ENCODE measurements around the gene TIAM2. TPM values are rescaled to one million over a fixed set of nuclear protein-coding genes. Genes with fewer than 3 reads are reported as not detected.

Gene TIAM2
- total RNA-seq, 4 donors from 2014 or later = 9.2 to 18.2 (median 11.4) TPM

GRCh38 chr6:155246825-155247224 is 251.7 kb downstream of the TIAM2 start:
- peaks cover 0 to 8% (median 0%) of the 10 kb centered on the region in 4 donors for H3K4me1 ChIP-seq
- no peak for DNase-seq (ENCODE audit: low spot score in 2 of 2)
- no peak for TF ChIP-seq EP300 (IDR thresholded peaks at IDR 0.05)
- TF ChIP-seq, protein P1, sequence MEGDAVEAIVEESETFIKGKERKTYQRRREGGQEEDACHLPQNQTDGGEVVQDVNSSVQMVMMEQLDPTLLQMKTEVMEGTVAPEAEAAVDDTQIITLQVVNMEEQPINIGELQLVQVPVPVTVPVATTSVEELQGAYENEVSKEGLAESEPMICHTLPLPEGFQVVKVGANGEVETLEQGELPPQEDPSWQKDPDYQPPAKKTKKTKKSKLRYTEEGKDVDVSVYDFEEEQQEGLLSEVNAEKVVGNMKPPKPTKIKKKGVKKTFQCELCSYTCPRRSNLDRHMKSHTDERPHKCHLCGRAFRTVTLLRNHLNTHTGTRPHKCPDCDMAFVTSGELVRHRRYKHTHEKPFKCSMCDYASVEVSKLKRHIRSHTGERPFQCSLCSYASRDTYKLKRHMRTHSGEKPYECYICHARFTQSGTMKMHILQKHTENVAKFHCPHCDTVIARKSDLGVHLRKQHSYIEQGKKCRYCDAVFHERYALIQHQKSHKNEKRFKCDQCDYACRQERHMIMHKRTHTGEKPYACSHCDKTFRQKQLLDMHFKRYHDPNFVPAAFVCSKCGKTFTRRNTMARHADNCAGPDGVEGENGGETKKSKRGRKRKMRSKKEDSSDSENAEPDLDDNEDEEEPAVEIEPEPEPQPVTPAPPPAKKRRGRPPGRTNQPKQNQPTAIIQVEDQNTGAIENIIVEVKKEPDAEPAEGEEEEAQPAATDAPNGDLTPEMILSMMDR (IDR thresholded peaks at IDR 0.05) = no peak
- TF ChIP-seq POLR2A (IDR thresholded peaks at IDR 0.05) = no peak

DNA sequence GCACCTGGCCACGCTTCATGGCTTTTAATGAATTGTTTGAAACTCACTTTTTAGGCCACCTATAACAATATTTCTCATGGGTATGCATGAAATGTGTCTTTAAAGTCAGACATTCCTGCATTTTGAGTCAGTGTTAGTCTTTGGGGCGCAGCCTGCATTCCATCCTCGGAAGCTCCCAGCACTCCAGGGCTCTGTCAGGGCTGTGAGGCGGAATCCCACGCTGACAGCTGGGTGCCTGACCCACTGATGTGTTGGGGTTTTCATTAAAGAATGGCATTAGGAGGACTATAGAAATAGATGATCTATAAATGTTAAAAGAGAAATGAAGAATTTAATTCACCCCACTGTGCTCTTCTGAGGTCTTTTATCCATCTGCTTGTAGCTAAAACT is 252.5 kb downstream of the TIAM2 start:
- WGBS, 2 donors = 73 to 84% methylated on average over 5 of the region's 5 CpGs
- Histone ChIP-seq H3K36me3 (peaks cover 0 to 25% (median 0%) of the 10 kb centered on the region in 3 donors), H3K4me3 (no peak overlapping the region), H3K9me3 (no peaks in the 10 kb centered on the region), H3K27ac (no peak overlapping the region), H3K4me1 (peaks cover 0 to 8% (median 0%) of the 10 kb centered on the region in 4 donors), H3K27me3 (no peaks in the 10 kb centered on the region)
- no peak for DNase-seq (ENCODE audit: low spot score in 2 of 2)
- TF ChIP-seq, protein P1 (IDR thresholded peaks at IDR 0.05) = no peak
- TF ChIP-seq EP300 (IDR thresholded peaks at IDR 0.05) = no peak
- no peak for TF ChIP-seq POLR2A (IDR thresholded peaks at IDR 0.05)

More at GRCh38 chr6:155246825-155247224, 251.7 kb downstream of the TIAM2 start:
- 100% methylated on average over 2 of the region's 2 CpGs for WGBS, 2 donors
- Histone ChIP-seq H3K9me3 (no peaks in the 10 kb centered on the region), H3K27ac (no peak overlapping the region), H3K27me3 (no peaks in the 10 kb centered on the region), H3K36me3 (peaks cover 0 to 17% (median 0%) of the 10 kb centered on the region in 3 donors), H3K4me3 (no peak overlapping the region)

DNA sequence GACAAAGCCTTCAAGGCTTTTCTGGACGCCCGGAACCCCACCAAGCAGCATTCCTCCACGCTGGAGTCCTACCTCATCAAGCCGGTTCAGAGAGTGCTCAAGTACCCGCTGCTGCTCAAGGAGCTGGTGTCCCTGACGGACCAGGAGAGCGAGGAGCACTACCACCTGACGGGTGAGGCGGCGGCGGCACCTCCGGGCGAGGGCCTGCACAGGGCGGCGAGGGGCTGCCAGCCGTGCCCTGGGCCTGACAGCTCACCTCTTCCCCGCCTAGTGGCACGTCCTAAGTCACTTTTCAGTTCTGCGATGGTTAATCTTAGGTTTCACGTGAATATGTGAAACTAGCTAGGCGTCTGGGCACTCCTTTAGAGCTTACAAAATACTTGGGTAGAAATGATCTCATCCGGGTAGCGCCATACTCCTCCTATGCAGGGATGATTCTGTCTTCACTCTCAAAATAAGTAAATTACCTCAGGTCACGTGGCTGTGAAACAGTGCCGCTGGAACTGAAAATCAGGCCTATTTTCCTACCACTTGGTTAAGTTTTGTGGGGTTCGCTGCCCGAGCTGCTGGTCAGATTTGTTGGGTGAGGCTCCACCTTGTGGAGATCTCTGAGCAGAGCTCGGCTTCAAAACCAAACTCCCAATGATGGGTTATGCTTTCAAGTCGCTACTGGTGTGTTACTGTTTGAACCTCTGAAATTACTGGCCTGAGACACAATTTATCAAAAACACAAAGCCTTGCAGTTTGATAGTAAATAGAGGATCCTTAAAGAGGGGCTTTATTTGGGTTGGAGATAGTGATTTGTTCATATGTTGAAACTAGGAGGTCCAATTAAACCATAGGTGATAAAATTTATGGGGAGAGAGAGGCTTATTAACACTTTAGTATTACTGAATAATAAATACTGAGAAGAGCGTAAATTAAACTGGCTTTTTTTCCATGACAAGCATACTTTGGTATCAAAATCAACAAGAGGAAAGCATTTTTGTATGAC is 253.2 kb downstream of the TIAM2 start:
- no peaks in the 10 kb centered on the region for H3K9me3 ChIP-seq
- H3K36me3 ChIP-seq = peaks cover 0 to 32% (median 0%) of the 10 kb centered on the region in 3 donors
- H3K4me3 ChIP-seq = no peak overlapping the region
- no peaks in the 10 kb centered on the region for H3K27me3 ChIP-seq
- WGBS, 2 donors = 73% methylated on average over 29 to 30 of the region's 30 CpGs
- TF ChIP-seq EP300 (IDR thresholded peaks at IDR 0.05) = no peak
- TF ChIP-seq POLR2A (IDR thresholded peaks at IDR 0.05) = no peak
- TF ChIP-seq, protein P1 (IDR thresholded peaks at IDR 0.05) = peak; percentile 51 to 79 (median 64)
- H3K4me1 ChIP-seq = peaks cover 0 to 8% (median 0%) of the 10 kb centered on the region in 4 donors
- DNase-seq (ENCODE audit: low spot score in 2 of 2) = peak; percentile 21 to 40
- H3K27ac ChIP-seq = no peak overlapping the region

DNA sequence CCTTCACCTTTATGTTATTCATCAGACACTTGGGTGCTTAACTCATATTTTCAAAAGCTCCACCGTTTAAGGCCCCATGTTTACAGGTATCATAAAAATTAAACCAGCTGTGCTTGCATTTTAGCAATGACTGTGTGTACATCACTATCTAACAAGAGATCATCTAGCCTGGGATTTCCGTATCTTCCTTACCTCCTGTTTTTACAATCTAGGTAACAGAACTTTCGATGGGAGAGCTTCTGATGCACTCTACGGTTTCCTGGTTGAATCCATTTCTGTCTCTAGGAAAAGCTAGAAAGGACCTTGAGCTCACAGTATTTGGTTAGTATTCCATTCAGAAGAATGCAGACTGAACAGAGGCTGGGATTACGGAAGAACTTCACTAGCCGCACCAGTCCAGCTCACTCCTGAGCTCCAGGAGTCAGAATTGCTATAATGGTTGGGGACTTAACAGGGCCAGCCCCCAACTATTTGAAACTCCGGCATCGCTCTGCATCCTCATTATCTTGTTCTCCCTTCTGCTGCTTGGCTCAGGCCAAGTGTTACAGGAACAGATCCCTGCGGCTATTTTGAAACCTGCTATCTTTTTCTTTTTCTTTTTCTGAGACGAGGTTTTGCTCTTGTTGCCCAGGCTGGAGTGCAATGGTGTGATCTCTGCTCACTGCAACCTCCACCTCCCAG is 255.7 kb downstream of the TIAM2 start:
- Histone ChIP-seq H3K9me3 (no peaks in the 10 kb centered on the region), H3K27ac (no peak overlapping the region), H3K36me3 (peaks cover 0 to 52% (median 0%) of the 10 kb centered on the region in 3 donors), H3K4me1 (peaks cover 0 to 8% (median 0%) of the 10 kb centered on the region in 4 donors), H3K27me3 (no peaks in the 10 kb centered on the region), H3K4me3 (no peak overlapping the region)
- WGBS, 2 donors = 93% methylated on average over 10 of the region's 10 CpGs
- TF ChIP-seq, protein P1 (IDR thresholded peaks at IDR 0.05) = no peak
- TF ChIP-seq POLR2A (IDR thresholded peaks at IDR 0.05) (no peak), EP300 (IDR thresholded peaks at IDR 0.05) (no peak)
- no peak for DNase-seq (ENCODE audit: low spot score in 2 of 2)

Data from tibial nerve (tissue), 4 donors.